GM15510 (cell line): Measurements from ENCODE around the gene CCDC127.

Source experiments
- POLR2A ChIP-seq: IDR thresholded peaks from 3 replicates; pipeline ENCODE4 v1.6.1; 2011; ENCODE audit warnings: borderline replicate concordance; ENCODE audit not compliant: insufficient read length; ENCODE audit errors: extremely low read depth

CCDC127 gene

GRCh38 chr5:162565-163337 lies 55.2 kb downstream of the CCDC127 start:
- TF ChIP-seq POLR2A: no peak

GRCh38 chr5:162190-162564 lies 55.8 kb downstream of the CCDC127 start:
- TF ChIP-seq POLR2A: no peak

DNA sequence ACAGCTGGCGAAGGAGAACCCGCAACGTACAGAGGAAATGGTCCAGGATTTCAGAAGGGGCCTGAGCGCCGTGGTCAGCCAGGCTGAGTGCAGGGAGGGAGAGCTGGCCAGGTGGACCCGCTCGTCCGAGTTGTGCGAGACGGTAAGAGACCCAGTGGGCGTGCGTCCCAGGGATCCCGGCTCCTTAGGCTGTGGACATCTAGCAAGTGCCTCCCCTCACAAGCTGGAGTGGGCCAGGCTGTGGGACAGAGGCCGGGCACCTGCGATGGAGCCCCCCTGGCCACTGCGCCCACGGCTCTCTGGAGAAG lies 56.2 kb downstream of the CCDC127 start:
- no peak for TF ChIP-seq POLR2A

DNA sequence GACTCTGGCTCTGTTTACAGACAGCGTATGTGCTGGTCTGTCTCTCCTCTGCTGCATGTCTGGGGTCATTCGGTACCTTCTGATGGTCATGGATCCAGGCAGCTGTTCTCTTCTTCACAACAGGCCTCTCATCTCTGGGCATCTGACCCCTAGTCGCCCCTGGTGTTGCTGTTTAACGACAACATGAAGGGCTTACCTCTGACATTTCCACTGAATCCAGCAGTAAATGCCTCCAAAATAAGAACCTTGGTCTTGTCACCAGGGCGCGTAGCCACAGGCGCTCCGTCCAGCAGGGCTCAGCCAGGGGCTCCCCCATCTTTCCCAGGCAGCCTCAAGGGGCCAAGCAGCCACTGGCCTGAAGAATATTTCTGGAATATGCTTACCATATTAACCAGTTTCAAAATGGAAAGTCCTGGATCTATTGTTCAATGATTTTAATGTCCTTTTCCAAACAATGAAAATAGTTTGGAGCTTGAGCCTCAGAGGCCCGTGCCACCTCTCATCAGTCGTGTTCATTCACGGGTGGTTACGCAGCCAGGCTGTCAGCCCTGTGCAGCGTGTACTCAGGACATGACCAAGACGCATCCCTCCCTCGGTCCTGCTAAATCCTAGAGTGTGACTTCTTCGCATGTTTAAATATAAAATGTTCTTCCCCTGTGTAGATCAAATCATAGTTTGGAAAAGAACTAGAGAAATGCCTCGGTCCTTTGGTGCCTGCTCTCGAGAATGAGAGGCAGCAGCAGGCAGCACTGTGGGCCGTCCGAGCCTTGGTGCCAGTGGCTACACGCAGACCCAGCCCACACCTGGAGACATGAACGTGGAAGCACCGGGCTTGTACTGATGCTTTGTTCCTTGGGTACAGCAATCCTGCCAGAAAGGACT lies 56.8 kb downstream of the CCDC127 start:
- no peak for TF ChIP-seq POLR2A

DNA sequence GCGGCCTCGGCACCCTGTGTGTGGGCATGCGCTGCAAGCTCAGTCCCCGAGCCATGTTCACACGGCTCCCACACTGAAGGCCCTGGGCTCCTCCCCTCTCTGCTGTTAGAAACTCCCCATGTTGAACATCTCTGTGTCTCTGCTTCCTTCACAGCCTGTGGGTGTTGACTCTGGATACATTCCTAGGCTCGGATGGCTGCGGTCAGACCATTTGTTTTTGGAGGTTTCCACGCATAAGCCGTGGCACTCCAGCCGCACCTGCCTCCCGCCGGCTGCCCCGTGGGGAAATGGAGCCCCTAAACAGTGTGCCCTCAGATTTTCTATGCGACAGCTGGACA lies 57.8 kb downstream of the CCDC127 start:
- TF ChIP-seq POLR2A: no peak

GRCh38 chr5:159448-160172 lies 58.3 kb downstream of the CCDC127 start:
- no peak for TF ChIP-seq POLR2A

DNA sequence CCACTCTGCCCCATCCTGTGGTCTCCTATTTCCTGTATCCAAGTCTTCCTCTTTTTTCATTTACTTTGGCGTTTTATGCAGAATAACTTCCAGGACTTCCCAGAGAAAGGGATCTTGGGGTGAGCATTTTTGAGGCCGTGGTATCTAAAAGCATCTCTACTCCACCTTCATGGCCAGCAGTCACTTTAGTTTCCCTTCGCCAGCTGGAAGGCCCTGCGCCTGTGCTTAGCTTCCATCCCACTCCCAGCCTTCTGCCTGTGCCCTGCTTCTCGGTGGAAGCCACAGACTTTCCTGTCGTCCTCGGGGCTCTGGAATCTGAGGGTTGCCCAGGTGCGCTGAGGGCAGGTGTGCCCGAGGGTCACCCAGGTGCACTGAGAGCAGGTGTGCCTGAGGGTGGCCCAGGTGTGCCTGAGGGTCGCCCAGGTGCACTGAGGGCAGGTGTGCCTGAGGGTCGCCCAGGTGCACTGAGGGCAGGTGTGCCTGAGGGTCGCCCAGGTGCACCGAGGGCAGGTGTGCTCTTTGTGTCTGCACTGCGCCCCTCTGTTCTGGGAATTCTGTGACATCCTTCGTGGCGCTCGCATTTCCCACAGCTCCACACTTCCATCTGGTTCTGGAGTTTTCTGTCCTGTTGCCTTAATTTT lies 59.0 kb downstream of the CCDC127 start:
- TF ChIP-seq POLR2A: no peak

DNA sequence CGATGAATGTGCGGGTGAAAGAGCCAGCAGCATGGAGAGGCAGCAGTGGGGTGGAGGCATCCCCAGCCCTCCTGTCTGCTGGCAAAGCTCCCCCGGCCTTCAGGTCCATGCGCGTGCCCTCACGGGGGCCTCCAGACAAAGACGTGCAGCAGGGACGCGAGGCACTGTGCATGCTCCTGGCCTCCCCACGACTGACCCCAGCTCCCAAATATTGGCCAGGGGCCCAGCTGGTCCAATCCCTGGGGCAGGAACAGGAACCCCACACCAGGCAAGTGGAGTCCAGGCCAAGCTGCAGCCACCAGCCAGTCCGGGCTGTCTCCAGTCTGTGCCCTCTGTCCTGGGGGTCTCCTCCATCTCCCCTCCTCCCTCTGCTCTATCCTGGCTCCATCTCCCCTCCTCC lies 60.2 kb downstream of the CCDC127 start:
- TF ChIP-seq POLR2A: no peak

DNA sequence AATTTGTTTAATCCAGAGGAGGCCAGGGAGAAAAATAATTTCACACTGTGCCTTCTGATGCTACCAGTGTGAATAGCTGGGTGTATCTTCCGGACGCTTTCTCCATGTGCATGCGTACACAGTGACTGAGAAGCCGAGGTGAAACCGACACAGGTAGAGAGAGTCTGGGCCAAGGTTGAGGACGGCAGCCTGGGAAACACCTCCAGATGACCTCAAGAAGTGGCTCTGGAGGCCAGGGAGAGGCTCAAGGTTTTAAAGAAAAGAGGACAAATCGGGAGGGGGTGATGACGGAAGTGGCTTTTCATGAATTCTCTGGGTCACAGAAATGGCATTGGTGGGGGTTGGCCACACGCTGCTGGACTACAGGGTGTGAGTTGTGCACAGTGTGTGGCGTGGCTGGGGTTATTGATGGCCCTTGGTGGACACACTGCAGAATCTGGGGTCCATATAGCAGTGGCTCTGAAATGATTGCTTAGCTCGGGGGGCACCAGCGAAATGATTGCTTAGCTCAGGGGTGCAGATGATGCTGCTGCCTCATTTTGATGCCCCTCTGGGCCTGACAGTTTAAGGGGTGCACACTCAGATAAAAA lies 60.7 kb downstream of the CCDC127 start:
- no peak for TF ChIP-seq POLR2A

DNA sequence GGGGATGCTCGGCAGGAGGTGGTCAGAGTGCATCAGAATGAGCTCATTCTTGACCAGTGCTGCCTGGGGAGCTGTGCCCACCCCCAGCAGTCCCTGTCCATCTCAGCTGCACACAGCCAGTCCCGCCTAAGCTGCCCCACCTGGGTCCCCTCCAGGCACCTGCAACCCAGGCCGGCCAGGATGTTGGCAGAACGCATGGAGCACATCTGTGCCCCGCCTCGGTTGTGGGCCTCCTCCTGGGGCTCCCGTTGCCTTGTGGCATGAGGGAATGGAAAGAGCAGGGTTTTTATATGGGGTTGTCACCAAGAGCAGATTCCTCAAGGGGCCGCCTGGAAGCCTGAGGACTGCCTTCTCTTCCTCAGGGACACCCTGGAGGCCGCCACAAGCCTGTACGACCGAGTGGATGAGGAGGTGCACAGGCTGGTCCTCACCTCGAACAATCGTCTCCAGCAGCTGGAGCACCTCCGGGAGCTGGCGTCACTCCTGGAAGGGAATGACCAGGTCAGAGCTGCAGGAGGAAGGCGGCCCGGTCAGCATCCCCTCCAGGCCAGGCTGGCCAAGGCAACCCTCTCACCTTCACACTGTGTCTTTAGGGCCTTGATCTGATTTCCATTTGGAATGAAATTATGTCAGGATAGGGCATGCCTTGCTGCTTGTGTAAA lies 61.4 kb downstream of the CCDC127 start:
- no peak for TF ChIP-seq POLR2A

GRCh38 chr5:155651-156410 lies 62.1 kb downstream of the CCDC127 start:
- no peak for TF ChIP-seq POLR2A

DNA sequence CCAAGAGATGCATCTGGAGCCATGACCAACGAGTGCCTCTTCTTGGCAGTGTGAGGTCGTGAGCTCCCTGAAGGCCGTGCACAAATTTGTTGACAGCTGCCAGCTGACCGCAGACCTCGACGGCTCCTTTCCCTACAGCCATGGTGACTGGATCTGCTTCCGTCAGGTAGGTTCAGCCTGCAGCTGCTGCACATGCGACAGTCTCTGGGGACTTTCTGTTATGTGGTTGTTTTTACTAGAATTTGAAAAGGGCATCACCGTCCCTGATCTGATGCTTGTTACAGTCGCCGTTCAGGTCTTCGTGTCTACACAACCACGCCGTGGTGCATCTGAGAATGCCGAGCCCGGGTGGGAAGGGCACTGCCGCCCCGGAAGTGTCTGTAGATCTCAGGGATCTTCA lies 63.1 kb downstream of the CCDC127 start:
- no peak for TF ChIP-seq POLR2A

- TF ChIP-seq POLR2A: no peak
Observed at GRCh38 chr5:154236-154635, 63.7 kb downstream of the CCDC127 start.
